Purkinje cell (primary cell): ENCODE data around the gene PRPF38A. TPM values are rescaled to one million over a fixed set of nuclear protein-coding genes. Genes with fewer than 3 reads are reported as not detected.

Experiments
- polyA plus RNA-seq: library from polyadenylated mRNA; unstranded; fragments of >200 nt; fragmentation: Nextera tagmentation; gene quantifications from 2 replicates; pipeline ENCODE4 v1.2.1, GENCODE V29; 2014

PRPF38A gene, protein sequence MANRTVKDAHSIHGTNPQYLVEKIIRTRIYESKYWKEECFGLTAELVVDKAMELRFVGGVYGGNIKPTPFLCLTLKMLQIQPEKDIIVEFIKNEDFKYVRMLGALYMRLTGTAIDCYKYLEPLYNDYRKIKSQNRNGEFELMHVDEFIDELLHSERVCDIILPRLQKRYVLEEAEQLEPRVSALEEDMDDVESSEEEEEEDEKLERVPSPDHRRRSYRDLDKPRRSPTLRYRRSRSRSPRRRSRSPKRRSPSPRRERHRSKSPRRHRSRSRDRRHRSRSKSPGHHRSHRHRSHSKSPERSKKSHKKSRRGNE
- polyA plus RNA-seq: 25.4 and 36.2 TPM in 2 replicates

DNA sequence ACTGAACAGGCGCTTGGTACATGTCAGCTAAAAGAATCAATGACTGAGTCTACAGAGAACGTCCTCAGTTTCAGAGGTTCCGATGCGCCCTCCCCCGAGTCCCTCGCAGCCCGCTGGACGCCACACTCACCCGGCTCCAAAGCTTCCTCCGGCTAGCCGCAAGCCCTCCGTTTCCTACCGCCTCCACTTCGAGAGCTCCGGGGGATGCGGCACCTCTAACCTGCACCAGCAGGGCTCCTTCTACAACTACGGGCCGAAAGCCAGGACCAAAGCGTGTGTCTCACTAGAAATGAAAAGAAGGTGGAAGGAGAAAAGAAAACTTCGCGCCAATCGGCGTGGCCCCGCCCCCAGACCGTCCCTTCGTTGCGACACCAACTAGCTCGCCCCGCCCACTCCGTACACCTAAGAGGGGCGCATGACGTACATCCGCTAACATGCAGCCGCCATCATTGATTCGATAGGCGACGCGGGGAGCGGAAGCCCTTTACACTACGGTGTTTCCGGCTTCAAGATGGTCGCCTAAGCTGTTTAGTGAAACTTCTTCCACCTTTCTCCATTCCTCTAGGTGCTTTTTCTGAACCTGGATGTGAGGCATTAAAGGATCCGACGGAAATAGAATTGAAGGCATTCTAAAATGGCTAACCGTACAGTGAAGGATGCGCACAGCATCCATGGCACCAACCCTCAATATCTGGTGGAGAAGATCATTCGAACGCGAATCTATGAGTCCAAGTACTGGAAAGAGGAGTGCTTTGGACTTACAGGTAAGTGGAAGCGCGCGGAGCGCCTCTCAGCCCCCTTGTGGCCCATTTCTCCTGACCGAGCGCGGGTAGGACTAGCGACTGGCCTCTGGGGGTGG, at the start of gene PRPF38A, which contains the start of gene ORC1:
PRPF38A (plus strand) TSS at position 487 of the 859 bp plus-strand sequence; CDS start at position 635, 148 bp downstream.
ORC1 (minus strand) TSS at position 308 of the 859 bp plus-strand sequence. CDS start 2,200 bp downstream, outside the sequence.

GRCh38 chr1:52365746-52366516, 38.5 kb upstream of the PRPF38A start, which contains the start of gene CC2D1B:
Gene CC2D1B (minus strand): TSS chr1:52366205. CDS start chr1:52364620, 1,585 bp downstream.

Other genes with a start within 250 kb of the PRPF38A start
- 0.92 and 2.0 TPM in 2 replicates for gene CC2D1B, start 38.4 kb upstream of the PRPF38A start, polyA plus RNA-seq
- gene ORC1, start 179 bp upstream of the PRPF38A start, polyA plus RNA-seq: 0.36 TPM in 1 of 2 replicates, not detected in the other
- 29.9 and 39.4 TPM in 2 replicates for gene TUT4, start 148.5 kb downstream of the PRPF38A start, polyA plus RNA-seq
- gene GPX7, start 197.8 kb downstream of the PRPF38A start, polyA plus RNA-seq: 4.5 and 4.6 TPM in 2 replicates
- 1.7 TPM in 1 of 2 replicates, not detected in the other for gene SHISAL2A, start 228.6 kb downstream of the PRPF38A start, polyA plus RNA-seq